ENCODE measurements around the gene ELANE. TPM values are rescaled to one million over a fixed set of nuclear protein-coding genes. Genes with fewer than 3 reads are reported as not detected.

The ELANE gene
- total and polyA plus RNA-seq, 2 donors (not counting 1 experiment from before 2014, with no cell fraction given), result 0.48 to 0.66 TPM

GRCh38 chr19:821231-821824 is 30.8 kb upstream of the ELANE start:
- Histone ChIP-seq H2AFZ (ENCODE audit: low read length) (no peak overlapping the region), H3K4me3 (replicated peaks in 1 of 4; ENCODE audit: control extremely low read depth in 1 of 4, insufficient read depth in 1 of 4, low read depth in 3 of 4, low read length in 4 of 4) (peak overlapping the region in 1 of 4 experiments; percentile 40), H3K27me3 (ENCODE audit: control insufficient read depth, insufficient read depth, low read length) (no peaks in the 10 kb centered on the region), H3K79me2 (ENCODE audit: control insufficient read depth, insufficient read depth, low read length) (no peaks in the 10 kb centered on the region), H3K9ac (ENCODE audit: insufficient read depth, low read length) (no peak overlapping the region), H4K20me1 (ENCODE audit: control insufficient read depth, extremely low read depth, insufficient read depth, low read length) (no peaks in the 10 kb centered on the region), H3K4me1 (ENCODE audit: control insufficient read depth, extremely low read depth, insufficient read depth, low read length) (no peaks in the 10 kb centered on the region), H3K27ac (ENCODE audit: insufficient read depth, low read length) (no peak overlapping the region), H3K4me2 (ENCODE audit: extremely low read depth, insufficient read depth, low read length) (no peak overlapping the region), H3K9me3 (ENCODE audit: control insufficient read depth, insufficient read depth, low read depth, low read length) (no peaks in the 10 kb centered on the region), H3K36me3 (ENCODE audit: control insufficient read depth, insufficient read depth, low read length) (no peaks in the 10 kb centered on the region)
- no peak for TF ChIP-seq EZH2 (IDR thresholded peaks at IDR 0.05; ENCODE audit: low read length, missing control alignments)
- DNase-seq (ENCODE audit: low read depth in 2 of 2), result no peak

DNA sequence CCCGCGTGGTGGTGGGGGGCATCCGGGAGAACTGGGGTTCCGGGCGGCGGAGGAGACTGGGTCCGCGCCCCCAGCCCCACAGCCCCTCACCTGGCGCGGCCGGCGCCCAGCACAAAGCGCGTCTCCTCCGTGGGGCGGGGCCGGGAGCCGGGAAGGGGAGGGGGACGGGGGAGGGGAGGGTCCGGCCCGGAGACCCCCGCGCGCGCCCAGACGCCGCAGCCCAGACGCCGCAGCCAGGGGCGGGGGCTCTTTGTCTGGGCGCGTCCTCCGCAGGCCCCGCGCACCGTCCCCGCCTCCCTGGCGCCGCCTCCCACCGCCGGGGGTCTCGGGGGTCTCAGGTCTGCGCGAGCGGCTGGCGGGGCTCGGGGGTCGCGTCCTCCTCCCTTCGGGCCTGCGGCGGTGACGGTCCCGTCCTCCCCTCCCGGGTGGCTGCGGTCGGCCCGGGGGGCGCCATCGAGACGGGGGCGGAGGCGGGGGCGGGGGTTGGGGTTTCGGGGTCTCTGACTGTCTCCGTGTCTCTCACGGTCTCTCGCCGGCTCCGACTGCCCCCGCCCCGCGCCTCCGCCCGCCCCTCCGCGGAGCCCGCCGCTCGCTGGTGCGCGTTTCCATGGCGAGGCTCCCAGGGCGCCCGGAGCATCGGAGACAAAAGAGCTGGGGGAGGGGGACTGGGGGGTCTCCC is 30.1 kb upstream of the ELANE start, which contains the start of gene PLPPR3:
Gene PLPPR3 (minus strand): TSS at position 131 of the 679 bp plus-strand sequence. CDS start 396 bp downstream, outside the sequence.
- no peak for DNase-seq (ENCODE audit: low read depth in 2 of 2)
- Histone ChIP-seq H4K20me1 (ENCODE audit: control insufficient read depth, extremely low read depth, insufficient read depth, low read length) (no peaks in the 10 kb centered on the region), H3K36me3 (ENCODE audit: control insufficient read depth, insufficient read depth, low read length) (no peaks in the 10 kb centered on the region), H3K9ac (ENCODE audit: insufficient read depth, low read length) (no peak within 1 kb of the TSS), H3K27ac (ENCODE audit: insufficient read depth, low read length) (no peak within 1 kb of the TSS), H3K4me2 (ENCODE audit: extremely low read depth, insufficient read depth, low read length) (no peak within 1 kb of the TSS), H2AFZ (ENCODE audit: low read length) (no peak within 1 kb of the TSS), H3K4me1 (ENCODE audit: control insufficient read depth, extremely low read depth, insufficient read depth, low read length) (no peaks in the 10 kb centered on the region), H3K4me3 (replicated peaks in 1 of 4; ENCODE audit: control extremely low read depth in 1 of 4, insufficient read depth in 1 of 4, low read depth in 3 of 4, low read length in 4 of 4) (peak within 1 kb of the TSS in 1 of 4 experiments; percentile 40), H3K9me3 (ENCODE audit: control insufficient read depth, insufficient read depth, low read depth, low read length) (no peaks in the 10 kb centered on the region), H3K79me2 (ENCODE audit: control insufficient read depth, insufficient read depth, low read length) (no peaks in the 10 kb centered on the region), H3K27me3 (ENCODE audit: control insufficient read depth, insufficient read depth, low read length) (no peaks in the 10 kb centered on the region)
- TF ChIP-seq CTCF (conservative IDR thresholded peaks at IDR 0.05 in 1 of 2, IDR thresholded peaks at IDR 0.05 in 1 of 2; ENCODE audit: low read depth in 1 of 2, low read length in 2 of 2) (no peak), EZH2 (IDR thresholded peaks at IDR 0.05; ENCODE audit: low read length, missing control alignments) (no peak)

GRCh38 chr19:823565-824121 is 28.5 kb upstream of the ELANE start:
- no peak overlapping the region for H3K4me2 ChIP-seq (ENCODE audit: extremely low read depth, insufficient read depth, low read length)
- H3K79me2 ChIP-seq (ENCODE audit: control insufficient read depth, insufficient read depth, low read length), result no peaks in the 10 kb centered on the region
- no peak overlapping the region for H2AFZ ChIP-seq (ENCODE audit: low read length)
- no peaks in the 10 kb centered on the region for H3K4me1 ChIP-seq (ENCODE audit: control insufficient read depth, extremely low read depth, insufficient read depth, low read length)
- no peak for DNase-seq (ENCODE audit: low read depth in 2 of 2)
- no peaks in the 10 kb centered on the region for H3K27me3 ChIP-seq (ENCODE audit: control insufficient read depth, insufficient read depth, low read length)
- no peak overlapping the region for H3K9ac ChIP-seq (ENCODE audit: insufficient read depth, low read length)
- TF ChIP-seq CTCF (conservative IDR thresholded peaks at IDR 0.05 in 1 of 2, IDR thresholded peaks at IDR 0.05 in 1 of 2; ENCODE audit: low read depth in 1 of 2, low read length in 2 of 2) (no peak), EZH2 (IDR thresholded peaks at IDR 0.05; ENCODE audit: low read length, missing control alignments) (no peak)
- no peak overlapping the region for H3K4me3 ChIP-seq (replicated peaks in 1 of 4; ENCODE audit: control extremely low read depth in 1 of 4, insufficient read depth in 1 of 4, low read depth in 3 of 4, low read length in 4 of 4)
- no peaks in the 10 kb centered on the region for H4K20me1 ChIP-seq (ENCODE audit: control insufficient read depth, extremely low read depth, insufficient read depth, low read length)
- H3K36me3 ChIP-seq (ENCODE audit: control insufficient read depth, insufficient read depth, low read length), result no peaks in the 10 kb centered on the region
- H3K9me3 ChIP-seq (ENCODE audit: control insufficient read depth, insufficient read depth, low read depth, low read length), result no peaks in the 10 kb centered on the region
- no peak overlapping the region for H3K27ac ChIP-seq (ENCODE audit: insufficient read depth, low read length)
